Esophagus squamous epithelium (tissue), 5 donors: ENCODE measurements around the gene MBNL2. TPM values are rescaled to one million over a fixed set of nuclear protein-coding genes. Genes with fewer than 3 reads are reported as not detected.

Experiments used
- DNase-seq: peaks from one replicate; lab custom pipeline; 2025; lab: John Stamatoyannopoulos, UW
- H3K27ac ChIP-seq, 4 donors: fragments of 200-600 bp; sonication (generic); one replicate each; pipeline ENCODE4 v1.5.1; 2016 to 2019; ENCODE audit warnings: mild to moderate bottlenecking in 1 of 4
- H3K27me3 ChIP-seq, 4 donors: fragments of 200-600 bp; sonication (generic); 1 replicate in 3 of 4; 2 replicates in 1 of 4; pipeline versions ENCODE4 v1.5.1 to v1.6.0; 2017 to 2021; ENCODE audit warnings: antibody characterized with exemption in 1 of 4
- H3K36me3 ChIP-seq, 3 donors: fragments of 200-600 bp; sonication (generic); one replicate each; pipeline ENCODE4 v1.5.1; 2016 to 2019
- H3K4me1 ChIP-seq, 3 donors: fragments of 200-600 bp; sonication (generic); one replicate each; pipeline ENCODE4 v1.5.1; 2017 to 2019
- H3K4me3 ChIP-seq, 4 donors: fragments of 200-600 bp; sonication (generic); 1 replicate in 3 of 4; 2 replicates in 1 of 4; pipeline ENCODE4 v1.5.1; 2016 to 2019; ENCODE audit warnings: mild to moderate bottlenecking in 2 of 4, moderate library complexity in 1 of 4
- H3K9me3 ChIP-seq, 3 donors: fragments of 200-600 bp; sonication (generic); one replicate each; pipeline ENCODE4 v1.5.1; 2016 to 2019
- POLR2A ChIP-seq, 4 donors: fragments of 450-650 bp; IDR thresholded peaks; one replicate each; pipeline ENCODE4 v1.6.1; 2017; ENCODE audit warnings: antibody characterized with exemption in 4 of 4, mild to moderate bottlenecking in 4 of 4, moderate library complexity in 3 of 4
- WGBS, 2 donors: methylation state at CpG; one replicate each; pipeline ENCODE4 v1.1.5; 2018; 5-methylcytosine and 5-hydroxymethylcytosine counted together
- intact Hi-C: fragments of 100-400 bp; cut with DNase I; formaldehyde crosslinking; loops from one replicate; pipeline ENCODE4 v1.15.0; 2022
- total RNA-seq, 4 donors: library from RNA; depleted of rRNA; stranded (reverse); fragments of >200 nt; gene quantifications; one replicate each; pipeline ENCODE4 v1.1.0, GENCODE V29; 2016
- TF ChIP-seq, protein P1 (sequence below), 6 experiments: fragments of 450-650 bp in 4 of 6; fragments of 200-600 bp in 2 of 6; sonication (generic) in 2 of 6; IDR thresholded peaks; one replicate each; pipeline ENCODE4 v1.5.1; 2016 to 2019; ENCODE audit warnings: antibody characterized with exemption in 6 of 6, mild to moderate bottlenecking in 4 of 6, moderate library complexity in 4 of 6
- donor health status: DM: yes; HTN: yes; CAD: no.

MBNL2 gene
- total RNA-seq, 4 donors from 2014 or later = 18.3 to 58.7 (median 29.7) TPM

DNA sequence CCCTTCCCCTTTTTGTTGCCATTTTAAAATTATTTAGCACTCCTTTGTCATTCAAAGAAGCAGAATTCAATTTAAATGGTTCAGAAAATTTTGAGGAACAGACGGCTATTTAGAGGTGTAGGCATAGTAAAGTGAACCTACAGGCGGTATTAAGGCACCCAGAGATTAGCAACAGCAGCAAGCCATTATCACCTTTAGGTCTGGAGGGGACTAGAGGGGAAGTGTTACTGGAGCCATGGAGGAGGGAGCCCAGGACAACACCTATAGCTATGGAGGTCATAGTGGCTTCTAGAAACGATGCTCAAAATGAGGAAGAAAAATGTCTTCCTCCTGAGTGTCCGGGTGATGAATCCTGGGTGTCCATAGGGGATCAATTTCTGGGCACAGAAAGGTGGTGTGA is 25.8 kb upstream of the MBNL2 start:
- no peaks in the 10 kb centered on the region for H3K36me3 ChIP-seq
- no peak overlapping the region for H3K4me3 ChIP-seq
- no peaks in the 10 kb centered on the region for H3K27me3 ChIP-seq
- no peak for DNase-seq
- intact Hi-C loops = no loop called here
- H3K4me1 ChIP-seq = no peaks in the 10 kb centered on the region
- TF ChIP-seq, protein P1, sequence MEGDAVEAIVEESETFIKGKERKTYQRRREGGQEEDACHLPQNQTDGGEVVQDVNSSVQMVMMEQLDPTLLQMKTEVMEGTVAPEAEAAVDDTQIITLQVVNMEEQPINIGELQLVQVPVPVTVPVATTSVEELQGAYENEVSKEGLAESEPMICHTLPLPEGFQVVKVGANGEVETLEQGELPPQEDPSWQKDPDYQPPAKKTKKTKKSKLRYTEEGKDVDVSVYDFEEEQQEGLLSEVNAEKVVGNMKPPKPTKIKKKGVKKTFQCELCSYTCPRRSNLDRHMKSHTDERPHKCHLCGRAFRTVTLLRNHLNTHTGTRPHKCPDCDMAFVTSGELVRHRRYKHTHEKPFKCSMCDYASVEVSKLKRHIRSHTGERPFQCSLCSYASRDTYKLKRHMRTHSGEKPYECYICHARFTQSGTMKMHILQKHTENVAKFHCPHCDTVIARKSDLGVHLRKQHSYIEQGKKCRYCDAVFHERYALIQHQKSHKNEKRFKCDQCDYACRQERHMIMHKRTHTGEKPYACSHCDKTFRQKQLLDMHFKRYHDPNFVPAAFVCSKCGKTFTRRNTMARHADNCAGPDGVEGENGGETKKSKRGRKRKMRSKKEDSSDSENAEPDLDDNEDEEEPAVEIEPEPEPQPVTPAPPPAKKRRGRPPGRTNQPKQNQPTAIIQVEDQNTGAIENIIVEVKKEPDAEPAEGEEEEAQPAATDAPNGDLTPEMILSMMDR (IDR thresholded peaks at IDR 0.05) = no peak
- TF ChIP-seq POLR2A (IDR thresholded peaks at IDR 0.05) = no peak
- no peaks in the 10 kb centered on the region for H3K9me3 ChIP-seq
- no peak overlapping the region for H3K27ac ChIP-seq
- 82 to 85% methylated on average over 4 of the region's 4 CpGs for WGBS, 2 donors

DNA sequence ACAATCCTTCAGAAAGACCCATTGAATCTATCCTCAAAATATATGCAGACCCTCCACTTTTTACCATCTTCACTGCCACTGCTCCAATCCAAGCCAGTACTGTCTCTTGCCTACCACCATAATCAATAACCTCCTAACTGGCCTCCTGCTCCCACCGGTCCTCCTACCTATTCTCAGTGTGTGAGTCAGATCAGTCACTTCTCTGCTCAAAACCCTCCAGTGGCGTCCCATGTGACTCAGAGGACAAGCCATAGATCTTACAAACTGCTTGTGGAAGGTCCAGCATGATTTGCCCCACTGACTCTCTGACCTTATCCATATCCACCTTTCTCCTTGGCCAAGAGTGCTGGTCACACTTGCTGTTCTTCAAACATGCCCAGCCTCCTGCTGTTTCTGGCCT is 23.4 kb upstream of the MBNL2 start:
- no peak for DNase-seq
- WGBS, 2 donors = 88 to 92% methylated on average over 2 of the region's 2 CpGs
- Histone ChIP-seq H3K4me3 (no peak overlapping the region), H3K36me3 (no peaks in the 10 kb centered on the region), H3K27ac (no peak overlapping the region), H3K27me3 (no peaks in the 10 kb centered on the region), H3K9me3 (no peaks in the 10 kb centered on the region), H3K4me1 (no peaks in the 10 kb centered on the region)
- TF ChIP-seq, protein P1 (IDR thresholded peaks at IDR 0.05) = no peak
- TF ChIP-seq POLR2A (IDR thresholded peaks at IDR 0.05) = no peak
- intact Hi-C loops = no loop called here

DNA sequence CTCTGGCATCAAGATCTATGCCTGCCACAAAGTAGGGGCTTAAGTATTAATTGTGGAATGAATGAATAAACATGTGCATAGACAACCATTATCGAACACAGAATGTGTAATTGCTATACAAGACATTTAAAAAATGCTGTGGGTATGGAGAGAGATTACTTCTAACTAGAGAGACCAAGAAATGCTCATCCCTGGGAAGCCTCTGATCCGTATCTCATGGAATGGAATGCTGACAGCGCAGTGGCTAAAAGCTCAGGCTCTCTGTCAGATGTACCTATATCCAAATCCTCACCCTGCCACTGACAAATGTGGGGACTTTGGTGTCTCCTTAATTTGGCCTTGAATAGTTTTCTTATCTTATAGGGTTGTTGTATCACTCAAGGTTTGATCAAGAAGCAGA is 22.7 kb upstream of the MBNL2 start:
- no peak overlapping the region for H3K27ac ChIP-seq
- intact Hi-C loops = no loop called here
- no peaks in the 10 kb centered on the region for H3K36me3 ChIP-seq
- TF ChIP-seq POLR2A (IDR thresholded peaks at IDR 0.05) = no peak
- TF ChIP-seq, protein P1 (IDR thresholded peaks at IDR 0.05) = no peak
- no peaks in the 10 kb centered on the region for H3K4me1 ChIP-seq
- no peaks in the 10 kb centered on the region for H3K27me3 ChIP-seq
- no peaks in the 10 kb centered on the region for H3K9me3 ChIP-seq
- DNase-seq = no peak
- 84 to 87% methylated on average over 3 of the region's 3 CpGs for WGBS, 2 donors
- no peak overlapping the region for H3K4me3 ChIP-seq

- no peaks in the 10 kb centered on the region for H3K4me1 ChIP-seq
- no peak for DNase-seq
- no peak overlapping the region for H3K27ac ChIP-seq
- H3K9me3 ChIP-seq = no peaks in the 10 kb centered on the region
- intact Hi-C loops = no loop called here
- TF ChIP-seq, protein P1 (IDR thresholded peaks at IDR 0.05) = no peak
- no peak for TF ChIP-seq POLR2A (IDR thresholded peaks at IDR 0.05)
- no peaks in the 10 kb centered on the region for H3K36me3 ChIP-seq
- 71 to 77% methylated on average over 5 to 6 of the region's 6 CpGs for WGBS, 2 donors
- no peaks in the 10 kb centered on the region for H3K27me3 ChIP-seq
- no peak overlapping the region for H3K4me3 ChIP-seq
Observed at GRCh38 chr13:97200081-97200942, 21.8 kb upstream of the MBNL2 start.

- Histone ChIP-seq H3K36me3 (no peaks in the 10 kb centered on the region), H3K4me3 (no peak overlapping the region), H3K27me3 (no peaks in the 10 kb centered on the region), H3K4me1 (no peaks in the 10 kb centered on the region), H3K27ac (no peak overlapping the region), H3K9me3 (no peaks in the 10 kb centered on the region)
- TF ChIP-seq, protein P1 (IDR thresholded peaks at IDR 0.05) = no peak
- TF ChIP-seq POLR2A (IDR thresholded peaks at IDR 0.05) = no peak
- DNase-seq = no peak
- intact Hi-C loops = no loop called here
- 86 to 90% methylated on average over 4 of the region's 4 CpGs for WGBS, 2 donors
Observed at GRCh38 chr13:97202761-97203160, 19.4 kb upstream of the MBNL2 start.
